Neural progenitor cell (in vitro differentiated cells): ENCODE measurements around the gene DNASE2.

ENCODE experiments used
- EZH2phosphoT487 ChIP-seq: fragments of 200-600 bp; sonication (generic); IDR thresholded peaks from 2 replicates; pipeline ENCODE4 v1.6.1; 2017; ENCODE audit warnings: antibody characterized with exemption
- TF ChIP-seq, protein P1 (sequence below): fragments of 200-600 bp; sonication (generic); IDR thresholded peaks from 2 replicates; pipeline ENCODE4 v1.5.1; 2017; ENCODE audit warnings: antibody characterized with exemption, mild to moderate bottlenecking

DNA sequence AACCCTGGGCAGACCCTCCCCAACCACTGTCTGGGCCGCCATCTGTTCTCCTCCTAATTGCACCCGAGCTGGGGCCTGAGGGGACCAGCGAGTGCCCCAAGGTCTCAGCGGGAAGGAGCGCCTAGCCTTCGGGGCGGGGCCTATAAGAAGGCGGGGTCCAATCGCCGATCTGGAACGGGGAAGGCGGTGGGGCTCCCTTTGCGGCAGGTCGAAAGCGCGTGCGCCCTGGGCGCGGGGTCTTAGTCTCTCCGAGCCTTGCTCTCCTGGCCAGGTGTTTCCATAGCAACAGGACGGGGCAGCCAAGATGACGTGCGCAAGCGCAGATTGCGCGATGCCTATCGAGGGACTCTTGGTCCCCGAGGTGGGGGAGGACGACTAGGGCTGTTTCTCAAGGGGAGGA lies 40.2 kb downstream of the DNASE2 start:
- TF ChIP-seq, protein P1, sequence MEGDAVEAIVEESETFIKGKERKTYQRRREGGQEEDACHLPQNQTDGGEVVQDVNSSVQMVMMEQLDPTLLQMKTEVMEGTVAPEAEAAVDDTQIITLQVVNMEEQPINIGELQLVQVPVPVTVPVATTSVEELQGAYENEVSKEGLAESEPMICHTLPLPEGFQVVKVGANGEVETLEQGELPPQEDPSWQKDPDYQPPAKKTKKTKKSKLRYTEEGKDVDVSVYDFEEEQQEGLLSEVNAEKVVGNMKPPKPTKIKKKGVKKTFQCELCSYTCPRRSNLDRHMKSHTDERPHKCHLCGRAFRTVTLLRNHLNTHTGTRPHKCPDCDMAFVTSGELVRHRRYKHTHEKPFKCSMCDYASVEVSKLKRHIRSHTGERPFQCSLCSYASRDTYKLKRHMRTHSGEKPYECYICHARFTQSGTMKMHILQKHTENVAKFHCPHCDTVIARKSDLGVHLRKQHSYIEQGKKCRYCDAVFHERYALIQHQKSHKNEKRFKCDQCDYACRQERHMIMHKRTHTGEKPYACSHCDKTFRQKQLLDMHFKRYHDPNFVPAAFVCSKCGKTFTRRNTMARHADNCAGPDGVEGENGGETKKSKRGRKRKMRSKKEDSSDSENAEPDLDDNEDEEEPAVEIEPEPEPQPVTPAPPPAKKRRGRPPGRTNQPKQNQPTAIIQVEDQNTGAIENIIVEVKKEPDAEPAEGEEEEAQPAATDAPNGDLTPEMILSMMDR = no peak
- no peak for TF ChIP-seq EZH2phosphoT487
